ENCODE measurements around the gene ATP2A1.
"Not testable (repeated sequence)": the region's sequence is repeated elsewhere in the genome, so short reads cannot be mapped to it uniquely, and the experiment has no call there.

Gene ATP2A1

DNA sequence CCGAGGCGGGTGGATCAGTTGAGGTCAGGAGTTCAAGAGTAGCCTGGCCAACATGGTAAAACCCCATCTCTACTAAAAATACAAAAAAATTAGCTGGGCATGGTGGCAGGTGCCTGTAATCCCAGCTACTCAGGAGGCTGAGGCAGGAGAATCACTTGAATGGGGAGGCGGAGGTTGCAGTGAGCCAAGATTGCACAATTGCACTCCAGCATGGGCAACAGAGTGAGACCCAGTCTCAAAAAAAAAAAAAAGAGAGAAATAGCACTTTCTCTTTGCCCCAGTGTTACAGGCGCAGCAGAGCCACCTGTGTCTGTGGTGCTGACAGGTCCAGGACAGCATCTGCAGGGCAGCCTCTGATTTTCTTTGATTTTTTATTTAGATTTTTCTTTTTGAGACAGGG lies 3.3 kb downstream of the ATP2A1 start:
- not testable (repeated sequence) for DNase-seq (ENCODE audit: low read depth)

- no peak for DNase-seq (ENCODE audit: low read depth)
Measured at GRCh38 chr16:28882551-28883160, 4.4 kb downstream of the ATP2A1 start.

DNA sequence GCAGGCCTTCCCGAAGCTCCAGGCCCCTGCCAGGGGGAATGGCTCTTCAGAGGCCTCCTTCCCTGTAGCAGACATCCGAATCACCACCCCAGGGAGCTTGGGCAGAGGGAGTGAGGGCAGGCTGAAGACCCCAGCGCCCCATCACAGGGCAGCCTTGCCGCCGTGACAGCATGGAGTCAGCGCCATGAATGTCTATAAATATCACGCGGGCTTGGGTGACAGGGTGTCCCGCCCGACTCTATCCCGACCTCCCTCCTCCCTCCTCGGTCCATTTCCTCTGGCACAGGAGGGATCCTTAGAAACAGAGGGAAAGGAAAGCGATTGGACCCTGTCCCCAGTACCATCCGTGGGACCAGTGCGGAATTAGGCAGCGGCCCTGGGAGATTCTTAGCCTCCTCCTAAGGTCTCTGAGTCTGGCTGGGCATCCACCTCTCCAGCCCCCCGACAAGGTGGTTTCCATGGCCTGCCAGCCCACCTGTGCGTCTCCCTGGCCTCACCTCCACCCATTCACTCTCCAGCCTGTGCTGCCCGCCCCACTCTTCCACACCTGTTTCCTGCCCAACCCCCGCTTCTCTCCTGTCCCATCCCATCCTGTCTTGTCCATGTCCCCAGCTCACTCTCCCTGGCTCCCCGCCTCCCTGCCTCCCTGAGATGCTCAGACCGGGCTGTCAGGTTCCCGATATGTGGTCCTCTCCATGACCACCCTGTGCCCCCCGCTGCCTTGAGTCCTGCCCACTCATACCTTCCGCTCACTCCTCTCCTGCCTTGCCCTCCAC lies 5.1 kb downstream of the ATP2A1 start:
- DNase-seq (ENCODE audit: low read depth), result no peak

DNA sequence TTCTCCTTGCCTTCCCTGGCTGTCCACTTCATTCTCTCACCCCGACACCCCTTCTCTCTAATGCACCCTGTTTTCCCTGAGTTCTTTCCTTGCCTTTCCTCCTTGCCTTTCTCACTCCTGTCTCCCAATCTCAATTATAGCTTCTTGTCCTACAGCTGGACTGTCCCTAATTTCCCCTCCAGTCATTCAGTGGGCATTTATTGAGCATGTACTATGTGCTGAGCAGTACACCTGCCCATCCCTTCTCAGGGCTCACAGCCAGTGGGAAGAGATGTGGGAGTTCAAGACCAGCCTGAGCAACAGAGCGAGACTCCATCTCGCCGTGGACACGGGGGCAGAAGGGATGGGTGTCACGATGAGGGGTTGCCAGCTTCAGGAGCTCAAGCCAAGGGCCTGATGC lies 5.8 kb downstream of the ATP2A1 start:
- no peak for DNase-seq (ENCODE audit: low read depth)

DNA sequence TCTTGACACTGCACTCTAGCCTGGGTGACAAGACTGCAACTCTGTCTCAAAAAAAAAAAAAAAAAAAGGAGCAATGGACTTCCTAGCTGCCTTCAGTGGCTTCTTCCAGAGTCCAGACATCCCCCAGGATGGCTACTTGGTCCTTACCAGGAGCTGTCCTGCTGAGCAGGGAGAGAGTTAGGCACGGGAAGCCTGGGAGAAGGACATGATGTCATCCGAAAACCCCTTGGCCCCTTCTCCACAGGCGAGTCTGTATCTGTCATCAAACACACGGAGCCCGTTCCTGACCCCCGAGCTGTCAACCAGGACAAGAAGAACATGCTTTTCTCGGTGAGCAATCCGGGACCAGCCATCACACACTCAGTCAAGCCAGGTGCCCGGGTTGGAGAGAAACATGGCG lies 8.7 kb downstream of the ATP2A1 start:
- DNase-seq (ENCODE audit: low read depth), result no peak

- not testable (repeated sequence) for DNase-seq (ENCODE audit: low read depth)
Measured at GRCh38 chr16:28890355-28890754, 12.1 kb downstream of the ATP2A1 start.

DNA sequence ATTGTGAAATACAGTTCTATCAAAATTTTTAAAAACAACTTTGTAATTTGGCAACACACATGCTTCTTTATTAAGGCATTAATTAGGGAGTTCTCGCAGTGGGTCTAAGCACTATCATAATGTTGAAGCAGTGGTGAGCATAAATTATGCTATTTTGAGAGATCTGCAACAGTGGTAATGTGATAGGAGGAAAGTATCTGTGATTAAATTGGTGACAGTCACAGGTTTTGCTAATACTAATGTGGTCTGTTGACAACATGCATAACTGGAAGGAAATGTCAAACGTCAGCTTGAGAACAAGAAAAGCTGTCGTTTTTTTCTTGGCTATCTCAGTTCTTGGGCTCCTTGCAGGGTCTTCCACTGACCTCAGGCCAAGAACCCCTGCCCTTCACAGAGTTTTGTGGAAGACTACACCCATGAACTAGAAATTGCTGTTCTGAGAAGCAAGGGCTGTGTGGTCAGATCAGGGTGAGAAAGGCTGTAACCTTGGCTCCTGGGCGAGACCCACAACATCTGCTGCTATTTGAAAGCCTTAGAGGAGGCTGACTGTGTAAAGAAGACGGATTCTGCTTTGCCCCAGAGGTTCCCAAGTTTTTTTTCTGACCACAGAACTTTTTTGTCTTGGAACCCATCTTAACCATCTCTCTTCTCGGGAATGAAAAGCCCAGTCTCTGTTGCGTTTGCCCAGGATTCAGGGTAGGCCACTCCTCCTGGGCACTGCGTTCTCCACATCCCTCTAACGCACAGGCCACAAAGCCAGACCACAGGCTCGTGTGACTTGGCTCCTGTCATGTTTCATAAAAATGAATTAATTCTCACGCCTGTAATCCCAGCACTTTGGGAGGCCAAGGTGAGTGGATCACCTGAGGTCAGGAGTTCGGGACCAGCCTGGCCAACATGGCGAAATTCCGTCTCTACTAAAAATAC lies 13.9 kb downstream of the ATP2A1 start:
- DNase-seq (ENCODE audit: low read depth), result no peak

GRCh38 chr16:28893291-28893690 lies 15.0 kb downstream of the ATP2A1 start:
- no peak for DNase-seq (ENCODE audit: low read depth)

DNA sequence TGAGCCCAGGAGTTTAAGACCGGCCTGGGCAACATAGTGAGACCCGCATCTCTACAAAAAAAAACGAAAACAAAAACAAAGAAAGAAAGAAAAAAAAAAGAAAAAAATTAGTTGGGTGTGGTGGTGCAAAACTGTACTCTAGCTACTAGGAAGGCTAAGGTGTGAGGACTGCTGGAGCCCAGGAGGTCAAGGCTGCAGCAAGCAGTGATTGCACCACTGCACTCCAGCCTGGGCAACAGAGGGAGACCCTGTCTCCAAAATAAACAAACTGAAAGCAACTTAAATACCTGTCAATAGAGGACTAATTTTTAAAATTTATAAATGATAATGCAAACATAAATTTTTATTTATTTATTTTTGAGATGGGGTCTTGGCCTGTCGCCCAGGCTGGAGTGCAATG lies 17.3 kb downstream of the ATP2A1 start:
- DNase-seq (ENCODE audit: low read depth), result no peak

DNA sequence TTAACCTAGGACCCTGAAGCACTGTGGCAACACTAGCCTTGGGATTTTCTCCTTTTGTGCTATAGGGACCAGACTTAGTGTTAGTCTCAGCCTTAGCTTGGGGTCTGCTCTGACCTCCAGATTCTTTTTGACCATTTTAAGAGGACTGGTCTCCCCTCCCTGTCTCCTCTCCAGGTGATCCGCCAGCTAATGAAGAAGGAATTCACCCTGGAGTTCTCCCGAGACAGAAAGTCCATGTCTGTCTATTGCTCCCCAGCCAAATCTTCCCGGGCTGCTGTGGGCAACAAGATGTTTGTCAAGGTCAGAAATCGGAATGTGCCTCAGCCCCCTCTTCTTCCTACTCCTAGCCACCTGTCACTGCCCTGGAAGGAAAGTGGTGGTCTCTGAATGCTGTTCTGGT lies 19.5 kb downstream of the ATP2A1 start:
- no peak for DNase-seq (ENCODE audit: low read depth)

- DNase-seq (ENCODE audit: low read depth), result no peak
Measured at GRCh38 chr16:28898266-28898665, 20.0 kb downstream of the ATP2A1 start.

GRCh38 chr16:28898942-28899341 lies 20.7 kb downstream of the ATP2A1 start:
- no peak for DNase-seq (ENCODE audit: low read depth)

- no peak for DNase-seq (ENCODE audit: low read depth)
Measured at GRCh38 chr16:28899882-28900590, 21.7 kb downstream of the ATP2A1 start.

DNA sequence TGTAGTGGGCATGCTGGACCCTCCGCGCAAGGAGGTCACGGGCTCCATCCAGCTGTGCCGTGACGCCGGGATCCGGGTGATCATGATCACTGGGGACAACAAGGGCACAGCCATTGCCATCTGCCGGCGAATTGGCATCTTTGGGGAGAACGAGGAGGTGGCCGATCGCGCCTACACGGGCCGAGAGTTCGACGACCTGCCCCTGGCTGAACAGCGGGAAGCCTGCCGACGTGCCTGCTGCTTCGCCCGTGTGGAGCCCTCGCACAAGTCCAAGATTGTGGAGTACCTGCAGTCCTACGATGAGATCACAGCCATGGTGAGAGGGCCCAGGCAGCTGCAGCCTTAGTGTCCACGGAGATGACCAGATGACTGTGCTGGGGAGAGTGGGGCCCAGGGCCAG lies 22.3 kb downstream of the ATP2A1 start:
- no peak for DNase-seq (ENCODE audit: low read depth)

DNA sequence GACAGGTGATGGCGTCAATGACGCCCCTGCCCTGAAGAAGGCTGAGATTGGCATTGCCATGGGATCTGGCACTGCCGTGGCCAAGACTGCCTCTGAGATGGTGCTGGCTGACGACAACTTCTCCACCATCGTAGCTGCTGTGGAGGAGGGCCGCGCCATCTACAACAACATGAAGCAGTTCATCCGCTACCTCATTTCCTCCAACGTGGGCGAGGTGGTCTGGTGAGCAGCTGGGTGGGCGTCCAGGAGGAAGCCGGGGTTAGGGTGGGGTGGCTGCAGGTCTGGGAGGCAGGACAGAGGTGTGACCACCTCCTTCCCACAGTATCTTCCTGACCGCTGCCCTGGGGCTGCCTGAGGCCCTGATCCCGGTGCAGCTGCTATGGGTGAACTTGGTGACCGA lies 23.6 kb downstream of the ATP2A1 start:
- DNase-seq (ENCODE audit: low read depth), result no peak

DNA sequence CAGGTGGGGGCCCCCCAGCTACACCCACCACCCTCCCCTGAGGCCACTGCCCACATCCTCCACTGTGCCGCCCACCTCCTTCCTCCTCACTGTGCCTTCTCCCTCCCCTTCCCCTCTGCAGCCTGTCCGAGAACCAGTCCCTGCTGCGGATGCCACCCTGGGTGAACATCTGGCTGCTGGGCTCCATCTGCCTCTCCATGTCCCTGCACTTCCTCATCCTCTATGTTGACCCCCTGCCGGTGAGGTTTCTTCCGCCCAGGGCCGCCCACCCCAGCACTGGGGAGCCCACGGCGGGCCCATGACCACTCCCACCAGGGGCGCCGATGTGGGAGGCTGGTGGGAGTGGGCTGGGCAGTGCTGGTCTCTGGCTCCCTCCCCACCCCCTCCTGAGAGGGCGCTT lies 24.6 kb downstream of the ATP2A1 start:
- no peak for DNase-seq (ENCODE audit: low read depth)

DNA sequence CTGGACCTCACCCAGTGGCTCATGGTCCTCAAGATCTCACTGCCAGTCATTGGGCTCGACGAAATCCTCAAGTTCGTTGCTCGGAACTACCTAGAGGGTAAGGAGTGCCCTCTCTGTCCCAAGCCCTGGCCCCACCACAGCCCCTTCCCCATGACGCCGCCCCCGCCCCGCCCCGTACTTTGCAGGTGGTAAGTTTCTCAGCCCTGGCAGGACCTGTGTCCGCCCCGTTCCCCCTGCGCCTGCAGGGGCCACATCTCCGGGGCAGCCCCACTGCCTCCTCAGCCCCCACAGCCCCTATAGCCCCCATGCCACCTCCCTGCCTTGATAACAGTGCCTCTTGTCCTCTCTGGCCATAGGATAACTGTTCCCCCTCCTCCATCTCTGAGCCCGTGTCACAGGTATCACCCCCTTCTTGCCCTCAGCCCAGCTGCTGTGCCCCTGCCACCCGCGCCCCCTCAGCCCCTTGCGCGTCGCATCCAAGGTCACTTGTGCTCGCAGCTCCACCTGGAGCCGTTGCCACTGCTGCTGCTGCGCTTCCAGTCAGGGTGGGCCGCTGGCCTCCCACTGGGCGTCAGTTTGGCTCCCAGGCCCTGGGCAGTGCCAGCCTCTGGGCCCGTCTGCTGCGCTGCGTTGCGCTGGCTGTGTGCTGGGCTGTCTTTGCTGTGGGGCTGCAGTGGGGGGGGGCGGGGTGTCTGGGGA lies 25.2 kb downstream of the ATP2A1 start:
- DNase-seq (ENCODE audit: low read depth), result no peak

- no peak for DNase-seq (ENCODE audit: low read depth)
Measured at GRCh38 chr16:28904363-28904762, 26.1 kb downstream of the ATP2A1 start.

DNA sequence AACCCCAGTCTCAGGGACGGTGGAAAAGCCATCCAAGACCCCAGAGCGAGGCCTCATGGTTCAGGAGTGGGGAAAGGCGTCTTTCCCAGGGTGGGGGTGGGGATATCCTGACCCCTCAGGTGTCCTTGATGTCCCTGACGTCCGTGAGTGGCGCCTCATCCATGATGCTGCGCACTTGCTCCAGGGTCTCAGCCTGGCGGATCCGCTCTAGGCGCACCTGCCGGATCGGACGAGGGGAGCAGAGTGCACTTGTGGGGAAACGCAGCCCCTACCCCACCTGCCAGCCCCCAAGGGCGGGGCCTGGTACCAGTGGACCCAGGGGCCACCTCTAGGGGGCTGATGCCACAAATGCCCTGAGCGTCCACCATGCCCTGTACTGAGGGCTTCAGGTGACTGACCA lies 26.5 kb downstream of the ATP2A1 start:
- no peak for DNase-seq (ENCODE audit: low read depth)

GRCh38 chr16:28905229-28905754 lies 27.0 kb downstream of the ATP2A1 start:
- DNase-seq (ENCODE audit: low read depth), result no peak

DNA sequence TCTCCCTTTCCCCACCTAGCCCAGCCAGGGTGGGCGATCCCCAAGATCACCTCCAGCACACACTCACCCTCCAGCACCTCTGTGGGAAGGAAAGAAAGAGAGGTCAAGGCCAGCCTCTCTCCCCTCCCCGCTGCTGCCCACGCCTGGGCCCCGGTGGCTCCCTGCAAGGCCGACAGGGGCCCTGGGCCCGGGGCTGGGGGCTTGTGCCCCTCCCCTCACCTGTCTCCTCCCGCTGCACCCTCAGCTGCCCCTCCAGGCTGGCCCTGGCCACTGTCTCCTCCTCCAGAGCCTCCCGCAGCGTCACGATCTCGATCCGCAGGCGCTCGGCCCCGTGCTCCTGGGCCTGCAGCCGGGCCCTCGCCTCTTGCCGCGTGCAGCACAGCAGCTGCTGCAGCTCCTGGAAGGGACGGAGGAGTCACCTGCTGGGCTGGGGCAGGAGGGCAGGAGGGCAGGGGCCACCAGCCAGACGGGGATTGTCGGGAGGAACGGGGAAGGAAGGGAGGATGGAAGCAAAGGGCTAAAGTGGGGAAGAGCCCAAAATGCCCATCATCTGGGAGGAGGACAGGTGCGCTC lies 27.6 kb downstream of the ATP2A1 start:
- DNase-seq (ENCODE audit: low read depth), result no peak
